ENCODE measurements around the gene COQ4.

COQ4 gene

DNA sequence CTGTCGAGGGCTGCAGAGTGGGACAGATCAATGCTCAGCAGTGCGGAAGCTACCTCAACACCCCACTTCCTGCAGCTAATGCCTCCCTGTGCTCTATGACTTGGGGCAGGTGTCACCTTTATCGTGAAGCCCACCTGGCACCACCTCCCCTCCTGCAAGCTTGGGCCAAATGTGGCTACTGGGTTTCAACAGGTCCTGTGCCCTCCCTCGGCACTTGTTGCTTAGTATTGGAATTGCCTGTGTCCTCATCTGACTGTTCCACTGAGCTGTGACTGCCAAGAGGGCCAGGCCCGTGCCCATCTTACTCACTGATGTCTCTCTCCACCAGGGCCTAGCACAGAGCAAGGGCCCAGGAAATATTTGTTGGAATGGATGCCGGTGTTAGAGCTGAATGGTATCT is 27.1 kb downstream of the COQ4 start:
- TF ChIP-seq, protein P1, sequence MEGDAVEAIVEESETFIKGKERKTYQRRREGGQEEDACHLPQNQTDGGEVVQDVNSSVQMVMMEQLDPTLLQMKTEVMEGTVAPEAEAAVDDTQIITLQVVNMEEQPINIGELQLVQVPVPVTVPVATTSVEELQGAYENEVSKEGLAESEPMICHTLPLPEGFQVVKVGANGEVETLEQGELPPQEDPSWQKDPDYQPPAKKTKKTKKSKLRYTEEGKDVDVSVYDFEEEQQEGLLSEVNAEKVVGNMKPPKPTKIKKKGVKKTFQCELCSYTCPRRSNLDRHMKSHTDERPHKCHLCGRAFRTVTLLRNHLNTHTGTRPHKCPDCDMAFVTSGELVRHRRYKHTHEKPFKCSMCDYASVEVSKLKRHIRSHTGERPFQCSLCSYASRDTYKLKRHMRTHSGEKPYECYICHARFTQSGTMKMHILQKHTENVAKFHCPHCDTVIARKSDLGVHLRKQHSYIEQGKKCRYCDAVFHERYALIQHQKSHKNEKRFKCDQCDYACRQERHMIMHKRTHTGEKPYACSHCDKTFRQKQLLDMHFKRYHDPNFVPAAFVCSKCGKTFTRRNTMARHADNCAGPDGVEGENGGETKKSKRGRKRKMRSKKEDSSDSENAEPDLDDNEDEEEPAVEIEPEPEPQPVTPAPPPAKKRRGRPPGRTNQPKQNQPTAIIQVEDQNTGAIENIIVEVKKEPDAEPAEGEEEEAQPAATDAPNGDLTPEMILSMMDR (IDR thresholded peaks at IDR 0.05; ENCODE audit: extremely low read depth, insufficient read depth, missing control alignments): no peak
- in situ Hi-C loops (cut with MboI; ENCODE audit: low pct_unique_long_range_greater_than_20kb, low sequenced_read_pairs, unreplicated experiment): no loop called here
- no peak for DNase-seq (ENCODE audit: low spot score)

GRCh38 chr9:128355451-128355850 is 32.8 kb downstream of the COQ4 start:
- TF ChIP-seq, protein P1 (IDR thresholded peaks at IDR 0.05; ENCODE audit: extremely low read depth, insufficient read depth, missing control alignments): no peak
- no peak for DNase-seq (ENCODE audit: low spot score)
- in situ Hi-C loops (cut with MboI; ENCODE audit: low pct_unique_long_range_greater_than_20kb, low sequenced_read_pairs, unreplicated experiment): no loop called here

DNA sequence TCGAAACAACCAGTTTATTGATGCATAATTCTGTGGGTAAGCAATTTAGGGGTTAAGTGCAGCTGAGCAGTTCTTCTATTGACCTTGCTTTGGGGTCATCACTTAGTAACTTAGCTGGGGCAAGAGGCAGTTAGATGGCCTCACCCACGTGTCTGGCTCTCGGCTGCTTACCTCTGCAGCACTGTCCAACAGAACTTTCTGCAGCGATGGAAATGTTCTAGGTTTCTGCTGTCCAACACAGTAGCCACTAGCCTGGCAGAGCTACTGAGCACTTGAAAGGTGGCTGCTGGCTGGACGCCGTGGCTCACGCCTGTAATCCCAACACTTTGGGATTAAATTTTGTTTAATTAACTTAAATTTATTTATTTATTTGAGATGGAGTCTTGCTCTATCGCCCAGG is 35.5 kb downstream of the COQ4 start:
- in situ Hi-C loops (cut with MboI; ENCODE audit: low pct_unique_long_range_greater_than_20kb, low sequenced_read_pairs, unreplicated experiment): no loop called here
- DNase-seq (ENCODE audit: low spot score): no peak
- TF ChIP-seq, protein P1 (IDR thresholded peaks at IDR 0.05; ENCODE audit: extremely low read depth, insufficient read depth, missing control alignments): no peak

DNA sequence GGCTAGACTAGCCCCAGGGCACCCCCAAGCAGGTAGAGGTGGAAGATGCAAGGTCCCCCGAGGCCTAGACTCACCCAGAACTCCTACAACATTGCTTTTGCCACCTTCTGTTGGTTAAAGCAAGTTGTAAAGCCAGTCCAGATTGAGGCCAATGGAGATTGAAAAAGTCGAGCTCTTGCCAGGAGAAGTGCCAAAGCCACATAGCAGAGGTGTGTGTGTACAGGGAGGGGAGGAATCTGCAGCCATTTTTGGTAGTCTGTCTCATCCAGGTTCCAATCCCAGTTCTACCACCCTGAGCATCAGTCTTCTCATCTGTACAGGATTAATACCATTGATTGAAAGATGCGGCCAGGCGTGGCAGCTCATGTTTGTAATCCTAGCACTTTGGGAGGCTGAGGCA is 36.2 kb downstream of the COQ4 start:
- DNase-seq (ENCODE audit: low spot score): no peak
- in situ Hi-C loops (cut with MboI; ENCODE audit: low pct_unique_long_range_greater_than_20kb, low sequenced_read_pairs, unreplicated experiment): no loop called here
- TF ChIP-seq, protein P1 (IDR thresholded peaks at IDR 0.05; ENCODE audit: extremely low read depth, insufficient read depth, missing control alignments): no peak

GRCh38 chr9:128360826-128361225 is 38.2 kb downstream of the COQ4 start:
- TF ChIP-seq, protein P1 (IDR thresholded peaks at IDR 0.05; ENCODE audit: extremely low read depth, insufficient read depth, missing control alignments): no peak
- in situ Hi-C loops (cut with MboI; ENCODE audit: low pct_unique_long_range_greater_than_20kb, low sequenced_read_pairs, unreplicated experiment): no loop called here
- no peak for DNase-seq (ENCODE audit: low spot score)

DNA sequence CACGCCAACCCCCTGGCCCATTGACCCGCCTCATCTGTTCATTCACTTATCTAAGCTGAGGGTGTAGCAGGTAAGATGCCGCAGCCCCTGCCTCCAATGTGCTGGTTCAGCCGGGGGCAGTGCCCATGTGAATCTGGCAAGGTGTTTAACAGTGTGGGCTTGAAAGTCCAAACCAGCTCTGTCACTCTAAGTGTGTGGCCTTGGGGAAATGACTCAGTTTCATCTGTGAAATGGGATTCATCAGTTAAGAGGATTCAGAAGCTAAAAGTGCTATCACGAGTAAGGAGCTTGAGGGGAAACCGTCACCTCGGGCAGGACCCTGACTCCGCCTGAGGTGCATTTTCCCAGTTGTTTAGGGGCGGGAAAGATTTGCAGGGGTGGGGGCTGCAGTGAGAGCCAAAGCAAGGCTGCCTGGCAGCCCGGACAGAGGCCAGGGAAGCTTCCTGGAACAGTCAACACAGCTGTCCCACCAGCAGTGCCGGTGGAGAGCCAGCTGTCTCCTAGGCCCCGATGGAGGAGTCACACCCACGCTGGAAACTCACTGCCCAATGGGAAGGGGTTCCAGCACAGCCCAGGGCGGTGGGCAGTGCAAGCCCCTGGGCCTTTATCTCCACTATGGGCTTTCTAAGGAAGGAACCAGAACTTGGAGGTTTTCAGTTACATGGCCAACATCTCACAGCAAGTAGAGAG is 38.8 kb downstream of the COQ4 start:
- no peak for DNase-seq (ENCODE audit: low spot score)
- TF ChIP-seq, protein P1 (IDR thresholded peaks at IDR 0.05; ENCODE audit: extremely low read depth, insufficient read depth, missing control alignments): no peak

More for the DNA sequence above, 38.8 kb downstream of the COQ4 start:
- in situ Hi-C loops (cut with MboI; ENCODE audit: low pct_unique_long_range_greater_than_20kb, low sequenced_read_pairs, unreplicated experiment): no loop called here

Measured in GM13977 (cell line).